ENCODE results near the gene KMT2D.

GRCh38 chr12:49037947-49038237 is 22.7 kb downstream of the KMT2D start:
- no peak for TF ChIP-seq KDM1A (IDR thresholded peaks at IDR 0.05; ENCODE audit: borderline replicate concordance)
- TF ChIP-seq POLR2A (IDR thresholded peaks at IDR 0.05; ENCODE audit: low read depth, low read length): no peak
- TF ChIP-seq EZH2 (IDR thresholded peaks at IDR 0.05; ENCODE audit: borderline replicate concordance, control insufficient read depth, low read depth, low read length): no peak
- TF ChIP-seq CREM (IDR thresholded peaks at IDR 0.05; ENCODE audit: low read depth): no peak
- TF ChIP-seq, protein P1, sequence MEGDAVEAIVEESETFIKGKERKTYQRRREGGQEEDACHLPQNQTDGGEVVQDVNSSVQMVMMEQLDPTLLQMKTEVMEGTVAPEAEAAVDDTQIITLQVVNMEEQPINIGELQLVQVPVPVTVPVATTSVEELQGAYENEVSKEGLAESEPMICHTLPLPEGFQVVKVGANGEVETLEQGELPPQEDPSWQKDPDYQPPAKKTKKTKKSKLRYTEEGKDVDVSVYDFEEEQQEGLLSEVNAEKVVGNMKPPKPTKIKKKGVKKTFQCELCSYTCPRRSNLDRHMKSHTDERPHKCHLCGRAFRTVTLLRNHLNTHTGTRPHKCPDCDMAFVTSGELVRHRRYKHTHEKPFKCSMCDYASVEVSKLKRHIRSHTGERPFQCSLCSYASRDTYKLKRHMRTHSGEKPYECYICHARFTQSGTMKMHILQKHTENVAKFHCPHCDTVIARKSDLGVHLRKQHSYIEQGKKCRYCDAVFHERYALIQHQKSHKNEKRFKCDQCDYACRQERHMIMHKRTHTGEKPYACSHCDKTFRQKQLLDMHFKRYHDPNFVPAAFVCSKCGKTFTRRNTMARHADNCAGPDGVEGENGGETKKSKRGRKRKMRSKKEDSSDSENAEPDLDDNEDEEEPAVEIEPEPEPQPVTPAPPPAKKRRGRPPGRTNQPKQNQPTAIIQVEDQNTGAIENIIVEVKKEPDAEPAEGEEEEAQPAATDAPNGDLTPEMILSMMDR (IDR thresholded peaks at IDR 0.05 in 2 of 3, conservative IDR thresholded peaks at IDR 0.05 in 1 of 3; ENCODE audit: control insufficient read depth in 2 of 3, extremely low read depth in 1 of 3, insufficient read depth in 1 of 3, low read depth in 3 of 3, low read length in 3 of 3): no peak
- TF ChIP-seq USF2 (IDR thresholded peaks at IDR 0.05; ENCODE audit: borderline replicate concordance, low read depth, low read length): no peak
- no peak for TF ChIP-seq SIN3A (IDR thresholded peaks at IDR 0.05; ENCODE audit: low read depth, low read length)
- no peak for TF ChIP-seq RELA (IDR thresholded peaks at IDR 0.05; ENCODE audit: borderline replicate concordance, partially characterized antibody)
- TF ChIP-seq TAF1 (IDR thresholded peaks at IDR 0.05; ENCODE audit: borderline replicate concordance, low read depth, low read length): no peak
- TF ChIP-seq HDAC6 (IDR thresholded peaks at IDR 0.05; ENCODE audit: unreplicated experiment): no peak

Measured in GM12878 (cell line).